ENCODE data around the gene CREBRF.

- TF ChIP-seq CTCF (IDR thresholded peaks at IDR 0.05): no peak
- TF ChIP-seq POLR2A (IDR thresholded peaks at IDR 0.05): no peak
Measured at GRCh38 chr5:173153842-173154241, 97.7 kb downstream of the CREBRF start.

Data from right lobe of liver (tissue), 4 donors.